ENCODE results near the gene CAMSAP3.
A peak's percentile ranks its signal among the peaks of the same experiment; 100 is the strongest.

The CAMSAP3 gene

GRCh38 chr19:7635670-7636069, 40.0 kb downstream of the CAMSAP3 start:
- no peak for DNase-seq

DNA sequence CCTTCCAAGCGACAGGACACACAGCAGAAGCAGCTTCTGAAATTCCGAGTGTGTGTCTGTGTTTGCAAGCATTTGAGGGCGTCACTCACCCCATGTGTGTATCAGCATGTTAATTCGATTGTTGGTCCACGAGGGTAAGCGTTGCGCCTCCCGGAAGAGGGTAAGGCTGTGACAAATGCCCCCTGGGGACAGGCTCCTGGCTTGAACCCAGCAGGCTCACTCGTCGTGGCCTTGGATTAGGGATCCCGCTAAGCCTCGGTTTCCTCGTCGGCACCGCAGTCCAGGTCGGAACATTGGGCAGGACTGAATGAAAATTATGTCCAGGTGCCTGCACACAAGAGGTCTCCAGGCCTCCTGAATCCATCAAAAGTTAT, 40.6 kb downstream of the CAMSAP3 start:
- DNase-seq, result no peak

GRCh38 chr19:7636691-7637373, 41.2 kb downstream of the CAMSAP3 start, which contains the start of gene STXBP2:
Gene STXBP2, plus strand, starts transcription at chr19:7637110. Its CDS starts 40 bp downstream, at chr19:7637150.
- peak; percentile 87 for DNase-seq

- DNase-seq, result peak; percentile 75
Measured at GRCh38 chr19:7637374-7638256, 42.0 kb downstream of the CAMSAP3 start.

DNA sequence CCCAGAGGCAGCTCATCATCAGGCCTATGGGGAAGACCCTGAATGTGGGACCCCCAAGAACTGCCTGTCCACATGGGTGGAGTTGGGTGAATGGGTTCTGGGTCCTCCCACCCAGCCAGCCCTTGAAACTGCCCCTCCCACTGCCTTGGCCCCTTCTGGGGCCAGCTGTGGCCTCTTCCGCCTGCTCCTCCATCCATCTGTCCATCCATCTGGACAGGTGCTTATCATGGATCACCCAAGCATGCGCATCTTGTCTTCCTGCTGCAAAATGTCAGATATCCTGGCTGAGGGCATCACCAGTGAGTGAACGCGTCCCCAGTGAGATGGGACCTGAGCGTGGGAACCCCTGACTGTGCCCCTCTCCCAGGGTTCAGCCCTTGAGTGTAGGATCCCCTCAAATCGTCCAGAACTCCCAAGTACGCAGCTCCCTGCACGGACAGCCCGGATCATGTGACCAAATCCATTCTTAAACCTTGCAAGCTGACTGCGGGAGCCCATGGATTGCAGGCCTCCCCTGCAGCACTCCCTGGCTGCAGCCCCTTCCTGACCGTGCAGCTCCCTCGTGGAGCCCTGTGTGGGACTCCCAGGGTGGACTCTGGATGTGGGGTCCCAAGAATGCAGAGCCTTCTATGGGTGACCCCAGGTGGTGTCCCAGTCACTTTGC, 43.3 kb downstream of the CAMSAP3 start:
- DNase-seq, result no peak

GRCh38 chr19:7639863-7640348, 44.2 kb downstream of the CAMSAP3 start:
- no peak for DNase-seq

GRCh38 chr19:7640803-7641202, 45.1 kb downstream of the CAMSAP3 start:
- DNase-seq, result no peak

DNA sequence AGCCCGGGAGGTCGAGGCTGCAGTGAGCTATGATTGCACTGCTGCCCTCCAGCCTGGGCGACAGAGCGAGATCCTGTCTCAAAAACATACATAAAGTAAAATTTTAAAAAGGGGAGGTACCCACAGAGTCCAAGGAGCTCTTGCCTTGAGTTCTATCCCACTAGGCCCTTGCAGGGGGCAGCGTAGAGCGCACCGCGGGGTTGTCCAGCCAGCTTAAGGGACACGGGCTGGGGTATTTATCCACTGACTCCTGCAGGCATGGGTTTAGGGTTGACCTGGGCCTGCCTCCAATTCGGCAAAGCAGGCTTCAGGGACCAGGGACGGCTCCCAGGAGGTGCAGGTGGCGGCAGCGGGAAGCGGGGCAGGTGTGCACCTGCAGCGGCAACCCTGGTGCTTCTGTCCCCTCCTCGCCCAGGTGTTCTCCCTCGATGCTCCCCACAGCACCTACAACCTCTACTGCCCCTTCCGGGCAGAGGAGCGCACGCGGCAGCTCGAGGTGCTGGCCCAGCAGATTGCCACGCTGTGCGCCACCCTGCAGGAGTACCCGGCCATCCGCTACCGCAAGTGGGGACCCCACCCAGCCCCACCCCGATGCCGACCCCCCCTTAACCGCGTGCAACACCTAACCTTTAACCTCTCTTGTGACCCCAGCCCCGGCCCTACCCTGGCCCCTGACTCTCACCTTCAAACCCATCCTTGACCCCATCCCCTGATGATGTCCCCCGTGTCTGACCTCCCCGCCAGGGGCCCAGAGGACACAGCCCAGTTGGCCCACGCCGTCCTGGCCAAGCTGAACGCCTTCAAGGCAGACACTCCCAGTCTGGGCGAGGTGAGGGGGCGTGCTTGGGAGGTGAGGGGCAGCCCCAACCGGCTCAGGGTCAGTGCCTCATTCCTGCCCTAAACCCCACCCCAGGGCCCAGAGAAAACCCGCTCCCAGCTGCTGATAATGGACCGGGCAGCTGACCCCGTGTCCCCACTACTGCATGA, 45.9 kb downstream of the CAMSAP3 start:
- DNase-seq, result no peak

- DNase-seq, result no peak
Measured at GRCh38 chr19:7642295-7643030, 46.8 kb downstream of the CAMSAP3 start.

- DNase-seq, result no peak
Measured at GRCh38 chr19:7643031-7643415, 47.4 kb downstream of the CAMSAP3 start.

- DNase-seq, result peak; percentile 77
Measured at GRCh38 chr19:7643629-7644549, 48.2 kb downstream of the CAMSAP3 start.

GRCh38 chr19:7644550-7644877, 48.9 kb downstream of the CAMSAP3 start:
- no peak for DNase-seq

GRCh38 chr19:7645163-7645562, 49.5 kb downstream of the CAMSAP3 start:
- DNase-seq, result no peak

DNA sequence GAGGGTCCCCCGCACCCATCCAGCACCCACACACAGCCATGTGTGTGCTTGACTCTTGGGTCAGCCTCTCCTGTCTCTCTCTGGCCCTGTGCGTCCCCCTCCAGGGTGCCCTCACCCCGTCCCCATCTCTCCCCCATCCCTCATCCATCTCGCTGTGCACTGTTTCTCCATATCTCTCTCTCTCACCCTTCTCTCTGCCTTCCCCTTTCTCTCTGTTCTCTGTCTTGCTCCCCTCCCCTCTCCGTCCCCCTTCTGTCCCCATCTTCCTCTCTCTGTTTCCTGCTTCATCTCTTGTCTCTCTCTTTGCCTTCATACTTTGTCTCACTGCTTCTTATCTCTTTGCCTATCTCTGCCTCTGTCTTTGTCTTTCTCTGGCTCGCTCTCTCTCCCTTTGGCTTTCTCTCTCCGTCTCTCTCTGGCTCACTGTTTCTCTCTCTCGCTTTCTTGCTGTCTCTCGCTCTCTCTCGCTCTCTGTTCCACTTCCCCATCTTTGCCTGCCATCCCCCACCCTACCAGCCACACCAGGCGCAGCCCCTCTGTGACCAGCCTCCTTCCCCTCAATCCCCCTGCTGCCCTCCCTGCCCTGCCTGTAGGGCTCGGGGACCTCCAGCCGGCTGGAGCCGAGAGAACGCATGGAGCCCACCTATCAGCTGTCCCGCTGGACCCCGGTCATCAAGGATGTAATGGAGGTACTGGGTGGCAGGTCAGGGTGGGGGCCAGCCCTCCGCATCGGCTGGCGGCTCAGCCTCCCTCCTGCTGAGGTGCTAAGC, 50.2 kb downstream of the CAMSAP3 start:
- no peak for DNase-seq

DNA sequence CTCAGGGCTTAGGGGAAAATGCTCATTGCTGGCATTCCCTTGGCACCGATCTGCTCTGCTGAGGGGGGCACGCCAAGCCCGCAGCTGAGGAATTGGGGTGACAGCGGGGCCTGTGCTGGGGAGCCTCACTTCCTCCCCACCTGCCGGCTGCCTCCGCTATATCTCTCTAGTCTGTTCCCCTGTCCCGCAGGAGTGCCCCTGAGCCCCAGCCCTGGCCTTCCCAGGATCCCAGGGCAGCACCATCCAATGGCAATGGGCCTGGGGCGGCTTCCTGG, 50.7 kb downstream of the CAMSAP3 start:
- DNase-seq, result no peak

DNA sequence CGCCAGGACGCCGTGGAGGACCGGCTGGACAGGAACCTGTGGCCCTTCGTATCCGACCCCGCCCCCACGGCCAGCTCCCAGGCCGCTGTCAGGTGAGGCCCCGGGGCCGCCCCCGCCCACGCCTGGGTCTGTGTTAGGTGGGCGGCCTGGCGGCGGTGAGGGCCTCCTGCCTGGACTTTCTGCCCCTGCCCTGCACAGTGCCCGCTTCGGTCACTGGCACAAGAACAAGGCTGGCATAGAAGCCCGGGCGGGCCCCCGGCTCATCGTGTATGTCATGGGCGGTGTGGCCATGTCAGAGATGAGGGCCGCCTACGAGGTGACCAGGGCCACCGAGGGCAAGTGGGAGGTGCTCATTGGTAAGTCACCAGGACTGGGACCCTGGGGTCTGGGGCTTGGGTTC, 51.5 kb downstream of the CAMSAP3 start:
- no peak for DNase-seq

GRCh38 chr19:7648265-7649014, 52.8 kb downstream of the CAMSAP3 start:
- peak; percentile 56 for DNase-seq

- DNase-seq, result no peak
Measured at GRCh38 chr19:7650148-7650547, 54.5 kb downstream of the CAMSAP3 start.

DNA sequence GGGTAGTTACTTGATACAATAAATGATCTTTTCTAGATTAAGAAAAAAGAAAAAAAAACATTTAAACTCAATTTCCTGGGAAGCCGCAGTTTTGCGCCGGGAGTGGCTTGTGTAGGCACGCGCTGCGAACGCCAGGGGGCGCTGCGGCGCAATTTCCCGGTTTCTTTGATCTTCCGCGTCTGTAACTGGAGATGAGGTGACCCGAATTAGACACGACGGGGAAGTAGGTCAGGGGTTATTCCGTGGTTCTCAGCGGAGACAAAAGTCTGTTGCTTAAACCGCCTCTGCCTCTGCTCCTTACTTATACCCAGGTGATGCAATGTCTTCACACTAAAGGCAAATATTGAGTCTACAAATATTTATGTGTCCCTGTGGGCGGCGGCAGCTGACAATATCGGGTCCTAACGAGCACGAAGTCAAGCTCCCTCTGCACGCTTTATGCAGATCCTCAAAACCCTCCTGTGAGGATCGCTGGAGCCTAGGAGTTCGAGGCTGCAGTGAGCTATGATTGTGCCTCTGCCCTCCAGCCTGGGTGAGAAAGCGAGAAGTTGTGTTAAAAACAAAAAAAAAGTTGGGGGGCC, 56.5 kb downstream of the CAMSAP3 start:
- DNase-seq, result peak; percentile 91

Measured in hematopoietic multipotent progenitor cell treated with erythropoietin and hydrocortisone succinate and interleukin-3 and kit ligand, for 6 days (in vitro differentiated cells).